ENCODE data around the gene PPBP.
"Not testable (repeated sequence)": the region's sequence is repeated elsewhere in the genome, so short reads cannot be mapped to it uniquely, and the experiment has no call there.

Gene PPBP

GRCh38 chr4:73992050-73992449 is 4.1 kb upstream of the PPBP start:
- DNase-seq (ENCODE audit: low spot score) = no peak

GRCh38 chr4:73991742-73992000 is 3.7 kb upstream of the PPBP start:
- no peak for DNase-seq (ENCODE audit: low spot score)

GRCh38 chr4:73990988-73991741 is 3.2 kb upstream of the PPBP start:
- DNase-seq (ENCODE audit: low spot score) = no peak

- DNase-seq (ENCODE audit: low spot score) = no peak
Observed at GRCh38 chr4:73989928-73990327, 1.9 kb upstream of the PPBP start.

GRCh38 chr4:73989031-73989430 is 1.0 kb upstream of the PPBP start:
- DNase-seq (ENCODE audit: low spot score) = no peak

- no peak for DNase-seq (ENCODE audit: low spot score)
Observed at GRCh38 chr4:73985528-73985852, 2.5 kb downstream of the PPBP start.

- DNase-seq (ENCODE audit: low spot score) = no peak
Observed at GRCh38 chr4:73984736-73985527, 3.1 kb downstream of the PPBP start.

- DNase-seq (ENCODE audit: low spot score) = not testable (repeated sequence)
Observed at GRCh38 chr4:73981175-73981574, 6.8 kb downstream of the PPBP start.

- DNase-seq (ENCODE audit: low spot score) = no peak
Observed at GRCh38 chr4:73979407-73979957, 8.5 kb downstream of the PPBP start.

GRCh38 chr4:73978886-73979285 is 9.1 kb downstream of the PPBP start:
- no peak for DNase-seq (ENCODE audit: low spot score)

- DNase-seq (ENCODE audit: low spot score) = no peak
Observed at GRCh38 chr4:73976716-73977115, 11.3 kb downstream of the PPBP start.

- DNase-seq (ENCODE audit: low spot score) = no peak
Observed at GRCh38 chr4:73976217-73976616, 11.8 kb downstream of the PPBP start.

GRCh38 chr4:73974352-73974751 is 13.6 kb downstream of the PPBP start:
- DNase-seq (ENCODE audit: low spot score) = no peak

GRCh38 chr4:73970945-73971344 is 17.0 kb downstream of the PPBP start:
- DNase-seq (ENCODE audit: low spot score) = no peak

GRCh38 chr4:73970011-73970410 is 18.0 kb downstream of the PPBP start:
- no peak for DNase-seq (ENCODE audit: low spot score)

- no peak for DNase-seq (ENCODE audit: low spot score)
Observed at GRCh38 chr4:73967866-73968265, 20.1 kb downstream of the PPBP start.

- no peak for DNase-seq (ENCODE audit: low spot score)
Observed at GRCh38 chr4:73964862-73965611, 23.0 kb downstream of the PPBP start.

GRCh38 chr4:73962724-73963123 is 25.3 kb downstream of the PPBP start:
- DNase-seq (ENCODE audit: low spot score) = no peak

- DNase-seq (ENCODE audit: low spot score) = not testable (repeated sequence)
Observed at GRCh38 chr4:73959041-73959440, 28.9 kb downstream of the PPBP start.

GRCh38 chr4:73952352-73952751 is 35.6 kb downstream of the PPBP start:
- DNase-seq (ENCODE audit: low spot score) = no peak

- not testable (repeated sequence) for DNase-seq (ENCODE audit: low spot score)
Observed at GRCh38 chr4:73950376-73950920, 37.5 kb downstream of the PPBP start.

GRCh38 chr4:73948990-73949706 is 38.8 kb downstream of the PPBP start:
- no peak for DNase-seq (ENCODE audit: low spot score)
